Stimulated activated CD4-positive, alpha-beta T cell treated with anti-CD3 and anti-CD28 coated beads, Interleukin-1b, Interleukin-23, amount 100 ng/mL, for 4 hours (primary cell): ENCODE measurements around the gene WASHC3.

Experiments used
- DNase-seq, 2 donors: peaks; one replicate each; pipeline ENCODE4 v3.0.0-alpha.2; 2020; ENCODE audit warnings: low read depth in 2 of 2

WASHC3 gene

DNA sequence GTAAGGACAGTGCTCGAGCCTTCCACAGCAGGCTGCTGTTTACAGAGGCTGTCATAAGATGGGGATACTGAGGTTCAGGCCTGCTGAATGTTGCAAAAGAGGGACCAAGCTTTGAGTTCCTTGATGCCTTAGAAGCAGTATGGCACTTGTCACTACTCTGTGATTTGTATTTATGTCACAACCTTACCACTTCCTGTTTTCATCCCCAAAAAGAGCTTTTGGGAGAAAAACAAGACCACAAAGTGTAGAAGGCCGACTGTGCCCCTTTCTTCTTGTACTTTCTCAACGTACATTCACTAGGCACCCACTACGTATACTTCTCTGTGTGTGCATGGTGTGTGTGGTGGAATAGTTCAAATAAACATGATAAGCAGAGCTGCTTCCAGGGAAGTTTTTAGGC is 94.3 kb downstream of the WASHC3 start:
- DNase-seq, result no peak

DNA sequence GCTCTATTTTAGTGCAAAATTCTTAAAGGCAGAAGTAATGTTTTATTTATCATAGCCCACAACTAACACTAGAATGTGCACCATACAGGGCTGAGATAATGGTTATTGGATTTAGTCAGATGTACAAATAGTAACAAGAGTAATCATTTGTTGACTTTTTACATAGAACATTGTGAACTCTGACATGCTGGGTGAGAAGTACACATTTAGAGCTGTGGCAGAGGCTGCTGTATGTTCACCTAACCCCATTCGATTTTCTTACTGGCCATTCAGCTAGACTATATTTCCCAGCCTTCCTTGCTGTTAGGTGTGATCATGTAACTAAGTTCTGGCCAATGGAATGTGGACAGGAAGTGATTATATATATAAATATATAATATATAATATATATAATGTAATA is 95.3 kb downstream of the WASHC3 start:
- DNase-seq, result no peak

DNA sequence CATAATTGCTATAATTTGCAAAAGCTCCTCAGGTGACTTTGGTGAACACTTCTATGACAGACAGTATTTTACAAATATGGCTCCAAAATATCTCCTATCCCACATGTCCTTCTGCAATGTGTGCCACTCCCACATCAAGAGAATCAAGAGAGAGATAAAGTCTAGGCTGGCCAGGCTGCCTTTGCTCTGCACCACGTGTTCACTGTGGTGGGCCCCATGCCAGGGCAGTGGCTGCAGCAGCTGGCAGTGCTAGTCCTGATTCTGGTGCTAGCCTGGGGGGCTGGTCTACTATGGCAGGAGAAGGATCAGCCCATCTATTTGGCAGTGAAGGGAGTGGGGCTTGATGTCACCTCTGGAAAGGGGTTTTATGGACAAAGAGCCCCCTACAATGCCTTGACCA is 98.1 kb downstream of the WASHC3 start:
- no peak for DNase-seq
